MM.1S (cell line): Measurements from ENCODE around the gene ACBD7.

ENCODE experiments used
- DNase-seq: peaks from one replicate; pipeline ENCODE4 v3.0.0-alpha.2; 2015
- H2AFZ ChIP-seq: fragments of 300-600 bp; sonication (generic); 2 replicates; pipeline ENCODE4 v1.6.0; 2016; ENCODE audit warnings: antibody characterized with exemption, low read length
- H3F3A ChIP-seq: fragments of 300-600 bp; sonication (generic); 2 replicates; pipeline ENCODE4 v1.6.1; 2016; ENCODE audit warnings: mild to moderate bottlenecking, antibody characterized with exemption, low read length, moderate library complexity, mixed read lengths; ENCODE audit not compliant: insufficient read depth
- H3K27ac ChIP-seq: fragments of 300-600 bp; sonication (generic); 2 replicates; pipeline ENCODE4 v1.5.1; 2016; ENCODE audit warnings: mild to moderate bottlenecking, low read length
- H3K27me3 ChIP-seq: fragments of 300-600 bp; sonication (generic); replicated peaks from 2 replicates; pipeline ENCODE4 v1.6.0; 2016; ENCODE audit warnings: low read length; ENCODE audit not compliant: insufficient read depth
- H3K36me3 ChIP-seq: fragments of 300-600 bp; sonication (generic); replicated peaks from 2 replicates; pipeline ENCODE4 v1.6.1; 2016; ENCODE audit warnings: mild to moderate bottlenecking, low read length, mixed read lengths; ENCODE audit not compliant: insufficient read depth
- H3K4me1 ChIP-seq: fragments of 300-600 bp; sonication (generic); 2 replicates; pipeline ENCODE4 v1.6.1; 2016; ENCODE audit warnings: low read length, mixed read lengths
- H3K4me2 ChIP-seq: fragments of 300-600 bp; sonication (generic); 2 replicates; pipeline ENCODE4 v1.6.0; 2016; ENCODE audit warnings: low read depth, low read length
- H3K4me3 ChIP-seq: fragments of 300-600 bp; sonication (generic); 2 replicates; pipeline ENCODE4 v1.5.1; 2016; ENCODE audit warnings: low read length, mixed read lengths
- H3K79me2 ChIP-seq: fragments of 300-600 bp; sonication (generic); 2 replicates; pipeline ENCODE4 v1.6.1; 2016; ENCODE audit warnings: mixed run types, low read length, mixed read lengths
- H3K9ac ChIP-seq: fragments of 300-600 bp; sonication (generic); 2 replicates; pipeline ENCODE4 v1.6.1; 2016; ENCODE audit warnings: low read length, mixed read lengths
- H3K9me2 ChIP-seq: fragments of 300-600 bp; sonication (generic); replicated peaks from 2 replicates; pipeline ENCODE4 v1.6.1; 2016; ENCODE audit warnings: mild to moderate bottlenecking, low read length, mixed read lengths; ENCODE audit not compliant: insufficient read depth
- H3K9me3 ChIP-seq: fragments of 300-600 bp; sonication (generic); replicated peaks from 2 replicates; pipeline ENCODE4 v1.6.1; 2016; ENCODE audit warnings: mild to moderate bottlenecking, low read length, mixed read lengths; ENCODE audit not compliant: insufficient read depth
- H4K20me1 ChIP-seq: fragments of 300-600 bp; sonication (generic); 2 replicates; pipeline ENCODE4 v1.6.1; 2016; ENCODE audit warnings: mild to moderate bottlenecking, low read length, moderate library complexity, mixed read lengths; ENCODE audit not compliant: insufficient read depth
- EZH2 ChIP-seq: fragments of 300-600 bp; sonication (generic); optimal IDR thresholded peaks from 2 replicates; pipeline ENCODE3; 2017; ENCODE audit warnings: low read depth, mild to moderate bottlenecking, antibody characterized with exemption, low read length, mixed read lengths
- EZH2phosphoT487 ChIP-seq: fragments of 300-600 bp; sonication (generic); IDR thresholded peaks from 2 replicates; pipeline ENCODE4 v1.6.1; 2018; ENCODE audit warnings: antibody characterized with exemption, low read length
- TF ChIP-seq, protein P1 (sequence below): fragments of 300-600 bp; sonication (generic); IDR thresholded peaks from 2 replicates; pipeline ENCODE4 v1.5.1; 2016; ENCODE audit warnings: antibody characterized with exemption, low read length, mixed read lengths

Gene ACBD7

DNA sequence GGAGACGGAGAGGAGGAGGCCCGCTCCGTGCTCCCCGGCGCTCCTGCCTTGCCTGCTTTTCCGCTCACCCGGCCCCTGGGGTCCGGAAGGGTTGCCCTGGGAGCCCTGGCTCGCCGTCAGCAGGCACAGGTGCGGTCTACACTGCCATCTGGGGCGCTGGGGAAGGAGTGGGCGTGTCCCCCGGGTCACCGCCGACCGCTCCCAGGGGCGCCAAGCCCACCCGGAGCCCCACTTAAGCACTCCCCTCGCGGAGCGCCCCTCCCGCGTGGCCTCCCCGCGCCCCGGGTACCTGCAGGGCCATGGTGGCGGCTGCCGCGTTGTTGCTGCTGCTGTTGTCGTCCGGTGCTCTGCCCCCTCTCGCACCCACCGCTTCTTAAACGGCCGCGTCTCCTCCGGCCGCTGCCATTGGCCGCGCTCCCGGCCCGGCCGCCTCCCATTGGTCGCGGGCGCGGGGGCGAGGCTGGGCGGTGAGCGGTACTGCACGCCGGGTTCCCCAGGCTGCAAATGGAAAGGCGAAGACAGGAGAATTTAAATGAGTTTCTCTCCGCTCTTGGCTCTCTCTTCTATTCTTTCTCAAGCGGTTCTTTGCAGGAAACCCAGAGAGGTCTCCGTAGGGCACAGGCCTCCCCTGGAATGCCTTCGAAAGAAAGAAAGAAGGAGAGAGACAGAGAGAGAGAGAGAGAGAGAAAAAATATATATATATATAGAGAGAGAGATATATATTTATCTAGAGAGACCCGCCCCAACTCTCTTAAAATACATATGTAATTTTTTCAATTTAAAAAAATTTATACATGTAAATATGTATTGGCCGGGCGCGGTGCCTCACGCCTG lies at the start of gene ACBD7:
Gene ACBD7, minus strand, starts transcription at position 349 of the 834 bp plus-strand sequence. Its CDS starts 48 bp downstream, at position 301.
- TF ChIP-seq EZH2phosphoT487 (no peak), EZH2 (no peak)
- TF ChIP-seq, protein P1, sequence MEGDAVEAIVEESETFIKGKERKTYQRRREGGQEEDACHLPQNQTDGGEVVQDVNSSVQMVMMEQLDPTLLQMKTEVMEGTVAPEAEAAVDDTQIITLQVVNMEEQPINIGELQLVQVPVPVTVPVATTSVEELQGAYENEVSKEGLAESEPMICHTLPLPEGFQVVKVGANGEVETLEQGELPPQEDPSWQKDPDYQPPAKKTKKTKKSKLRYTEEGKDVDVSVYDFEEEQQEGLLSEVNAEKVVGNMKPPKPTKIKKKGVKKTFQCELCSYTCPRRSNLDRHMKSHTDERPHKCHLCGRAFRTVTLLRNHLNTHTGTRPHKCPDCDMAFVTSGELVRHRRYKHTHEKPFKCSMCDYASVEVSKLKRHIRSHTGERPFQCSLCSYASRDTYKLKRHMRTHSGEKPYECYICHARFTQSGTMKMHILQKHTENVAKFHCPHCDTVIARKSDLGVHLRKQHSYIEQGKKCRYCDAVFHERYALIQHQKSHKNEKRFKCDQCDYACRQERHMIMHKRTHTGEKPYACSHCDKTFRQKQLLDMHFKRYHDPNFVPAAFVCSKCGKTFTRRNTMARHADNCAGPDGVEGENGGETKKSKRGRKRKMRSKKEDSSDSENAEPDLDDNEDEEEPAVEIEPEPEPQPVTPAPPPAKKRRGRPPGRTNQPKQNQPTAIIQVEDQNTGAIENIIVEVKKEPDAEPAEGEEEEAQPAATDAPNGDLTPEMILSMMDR: peak; percentile 24; the same call in 1 of the 2 replicates
- Histone ChIP-seq H3K27me3 (peaks cover 15% of the 10 kb centered on the region; the same call in 1 of the 2 replicates), H3K4me2 (peak within 1 kb of the TSS; percentile 79), H3F3A (no peaks in the 10 kb centered on the region), H3K9me2 (no peaks in the 10 kb centered on the region), H3K4me3 (peak within 1 kb of the TSS; percentile 79), H3K9ac (no peak within 1 kb of the TSS), H3K4me1 (no peaks in the 10 kb centered on the region), H3K79me2 (no peaks in the 10 kb centered on the region), H2AFZ (peak within 1 kb of the TSS; percentile 87), H3K27ac (no peak within 1 kb of the TSS), H3K9me3 (no peaks in the 10 kb centered on the region), H3K36me3 (no peaks in the 10 kb centered on the region), H4K20me1 (no peaks in the 10 kb centered on the region)
- DNase-seq: peak; percentile 85

GRCh38 chr10:15137636-15138035 lies 49.1 kb upstream of the ACBD7 start:
- Histone ChIP-seq H3K9ac (no peak overlapping the region), H4K20me1 (no peaks in the 10 kb centered on the region), H3K27ac (no peak overlapping the region), H3F3A (no peaks in the 10 kb centered on the region), H3K9me2 (no peaks in the 10 kb centered on the region), H3K36me3 (no peaks in the 10 kb centered on the region), H3K9me3 (no peaks in the 10 kb centered on the region), H3K4me1 (no peaks in the 10 kb centered on the region), H3K27me3 (no peaks in the 10 kb centered on the region), H2AFZ (no peak overlapping the region), H3K4me2 (no peak overlapping the region), H3K79me2 (no peaks in the 10 kb centered on the region), H3K4me3 (no peak overlapping the region)
- no peak for TF ChIP-seq EZH2
- TF ChIP-seq EZH2phosphoT487: no peak
- TF ChIP-seq, protein P1: no peak
- no peak for DNase-seq

GRCh38 chr10:15137036-15137359 lies 48.4 kb upstream of the ACBD7 start:
- no peak for DNase-seq
- Histone ChIP-seq H3K4me1 (no peaks in the 10 kb centered on the region), H3K4me2 (no peak overlapping the region), H4K20me1 (no peaks in the 10 kb centered on the region), H3K9me2 (no peaks in the 10 kb centered on the region), H3K9ac (no peak overlapping the region), H3K9me3 (no peaks in the 10 kb centered on the region), H3F3A (no peaks in the 10 kb centered on the region), H3K79me2 (no peaks in the 10 kb centered on the region), H3K36me3 (no peaks in the 10 kb centered on the region), H2AFZ (no peak overlapping the region), H3K27me3 (no peaks in the 10 kb centered on the region), H3K27ac (no peak overlapping the region), H3K4me3 (no peak overlapping the region)
- TF ChIP-seq, protein P1: no peak
- TF ChIP-seq EZH2phosphoT487 (no peak), EZH2 (no peak)
